ENCODE measurements around the gene IFNL4. TPM values are rescaled to one million over a fixed set of nuclear protein-coding genes. Genes with fewer than 3 reads are reported as not detected.

IFNL4 gene
- total RNA-seq, 1 experiment from 2014 or later = not detected

DNA sequence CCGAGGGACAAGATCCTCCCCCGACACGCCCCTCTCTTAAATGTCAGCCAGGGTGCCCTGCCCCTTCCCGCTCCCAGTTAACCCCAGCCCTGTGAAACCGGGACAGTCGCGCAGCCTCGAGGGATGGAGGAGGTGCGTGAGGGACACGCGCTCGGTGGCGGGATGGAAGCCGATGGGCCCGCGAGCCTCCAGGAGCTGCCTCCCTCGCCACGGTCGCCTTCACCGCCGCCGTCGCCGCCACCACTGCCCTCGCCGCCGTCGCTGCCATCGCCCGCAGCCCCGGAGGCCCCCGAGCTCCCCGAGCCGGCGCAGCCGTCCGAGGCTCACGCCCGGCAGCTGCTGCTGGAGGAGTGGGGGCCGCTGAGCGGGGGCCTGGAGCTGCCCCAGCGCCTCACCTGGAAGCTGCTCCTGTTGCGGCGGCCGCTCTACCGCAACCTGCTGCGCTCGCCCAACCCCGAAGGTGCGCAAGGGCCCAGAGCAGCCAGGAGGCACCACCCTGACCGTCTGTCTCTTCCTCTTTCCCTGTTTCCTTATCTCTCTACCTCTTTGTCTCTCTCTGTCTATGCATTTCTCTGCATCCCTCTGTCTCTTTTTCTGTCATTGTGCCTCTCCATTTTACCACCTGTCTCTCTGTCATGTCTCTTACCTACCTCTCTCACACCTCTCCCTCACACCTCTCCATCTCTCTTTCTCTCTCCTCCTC is 51.6 kb downstream of the IFNL4 start, which contains the start of gene NCCRP1:
TSS of gene NCCRP1 (plus strand) at position 105 of the 703 bp plus-strand sequence. CDS start at position 124, 19 bp downstream.
- no TSS peak for BruUV-seq (replicated peaks)
- TF ChIP-seq, protein P1, sequence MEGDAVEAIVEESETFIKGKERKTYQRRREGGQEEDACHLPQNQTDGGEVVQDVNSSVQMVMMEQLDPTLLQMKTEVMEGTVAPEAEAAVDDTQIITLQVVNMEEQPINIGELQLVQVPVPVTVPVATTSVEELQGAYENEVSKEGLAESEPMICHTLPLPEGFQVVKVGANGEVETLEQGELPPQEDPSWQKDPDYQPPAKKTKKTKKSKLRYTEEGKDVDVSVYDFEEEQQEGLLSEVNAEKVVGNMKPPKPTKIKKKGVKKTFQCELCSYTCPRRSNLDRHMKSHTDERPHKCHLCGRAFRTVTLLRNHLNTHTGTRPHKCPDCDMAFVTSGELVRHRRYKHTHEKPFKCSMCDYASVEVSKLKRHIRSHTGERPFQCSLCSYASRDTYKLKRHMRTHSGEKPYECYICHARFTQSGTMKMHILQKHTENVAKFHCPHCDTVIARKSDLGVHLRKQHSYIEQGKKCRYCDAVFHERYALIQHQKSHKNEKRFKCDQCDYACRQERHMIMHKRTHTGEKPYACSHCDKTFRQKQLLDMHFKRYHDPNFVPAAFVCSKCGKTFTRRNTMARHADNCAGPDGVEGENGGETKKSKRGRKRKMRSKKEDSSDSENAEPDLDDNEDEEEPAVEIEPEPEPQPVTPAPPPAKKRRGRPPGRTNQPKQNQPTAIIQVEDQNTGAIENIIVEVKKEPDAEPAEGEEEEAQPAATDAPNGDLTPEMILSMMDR (conservative IDR thresholded peaks at IDR 0.05) = no peak
- no peak for TF ChIP-seq EZH2 (IDR thresholded peaks at IDR 0.05; ENCODE audit: low read depth)
- Histone ChIP-seq H3K79me2 (ENCODE audit: low read depth) (no peaks in the 10 kb centered on the region), H3K4me2 (peak within 1 kb of the TSS; percentile 73), H3K27me3 (ENCODE audit: insufficient read depth, low read depth) (no peaks in the 10 kb centered on the region), H3K4me3 (peak within 1 kb of the TSS; percentile 47), H3K9me2 (ENCODE audit: insufficient read depth) (no peaks in the 10 kb centered on the region), H3K9me3 (ENCODE audit: insufficient read depth, low read depth) (no peaks in the 10 kb centered on the region), H2AFZ (peak within 1 kb of the TSS; percentile 47), H4K20me1 (ENCODE audit: insufficient read depth) (no peaks in the 10 kb centered on the region), H3K4me1 (replicated peaks; ENCODE audit: insufficient read depth) (peaks cover 56% of the 10 kb centered on the region), H3K36me3 (ENCODE audit: low read depth) (no peaks in the 10 kb centered on the region), H3K27ac (peak within 1 kb of the TSS; percentile 65), H3F3A (ENCODE audit: insufficient read depth, low read depth) (peaks cover 36% of the 10 kb centered on the region)
- peak; percentile 46 to 54 for DNase-seq
- intact Hi-C loops (cut with micrococcal nuclease; ENCODE audit: unreplicated experiment) = loop anchor here (2.0 kb wide), 1 partner anchor 74 kb away; no protein-coding TSS in a partner anchor
- ChIA-PET CTCF (no interaction called here), POLR2A (ENCODE audit: unreplicated experiment) (no interaction called here)

DNA sequence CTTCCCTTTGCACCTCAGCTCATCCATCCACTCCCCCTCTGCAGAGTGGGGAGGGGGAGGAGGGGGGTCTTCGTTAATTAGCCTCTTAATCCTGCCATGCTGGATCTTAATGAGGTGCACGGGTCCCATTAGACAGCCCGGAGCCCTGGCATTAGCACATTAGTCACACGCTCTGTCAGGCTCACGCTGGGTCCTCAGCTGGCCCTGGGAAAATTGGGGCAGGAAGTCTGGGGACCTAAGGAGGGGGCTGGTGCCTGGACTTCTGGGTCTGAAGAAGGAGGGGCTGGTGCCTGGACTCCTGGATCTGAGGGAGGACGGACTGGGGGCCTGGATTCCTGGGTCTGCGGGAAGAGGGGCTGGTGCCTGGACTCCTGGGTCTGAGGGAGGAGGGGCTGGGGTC is 52.3 kb downstream of the IFNL4 start:
- Histone ChIP-seq H3K4me1 (replicated peaks; ENCODE audit: insufficient read depth) (peaks cover 56% of the 10 kb centered on the region), H3K9me2 (ENCODE audit: insufficient read depth) (no peaks in the 10 kb centered on the region), H3K4me2 (peak overlapping the region; percentile 73), H3K36me3 (ENCODE audit: low read depth) (no peaks in the 10 kb centered on the region), H2AFZ (peak overlapping the region; percentile 47; the same call in 1 of the 2 replicates), H3F3A (ENCODE audit: insufficient read depth, low read depth) (peaks cover 36% of the 10 kb centered on the region), H3K4me3 (peak overlapping the region; percentile 47; the same call in 1 of the 2 replicates), H3K9me3 (ENCODE audit: insufficient read depth, low read depth) (no peaks in the 10 kb centered on the region), H4K20me1 (ENCODE audit: insufficient read depth) (no peaks in the 10 kb centered on the region), H3K79me2 (ENCODE audit: low read depth) (no peaks in the 10 kb centered on the region), H3K27me3 (ENCODE audit: insufficient read depth, low read depth) (no peaks in the 10 kb centered on the region), H3K27ac (peak overlapping the region; percentile 65)
- TF ChIP-seq, protein P1 (conservative IDR thresholded peaks at IDR 0.05) = no peak
- TF ChIP-seq EZH2 (IDR thresholded peaks at IDR 0.05; ENCODE audit: low read depth) = no peak
- no peak for DNase-seq
- CTCF ChIA-PET = interaction anchor here (0.6 kb wide), 1 partner anchor 216 kb away, joined by 3 read pairs; the partner anchor contains the start of gene PLEKHG2
- POLR2A ChIA-PET (ENCODE audit: unreplicated experiment) = no interaction called here
- no TSS peak for BruUV-seq (replicated peaks)
- intact Hi-C loops (cut with micrococcal nuclease; ENCODE audit: unreplicated experiment) = loop anchor here (2.0 kb wide), 1 partner anchor 74 kb away; no protein-coding TSS in a partner anchor

Other genes with a start within 250 kb of the IFNL4 start
- gene FBXO27, start 216.3 kb downstream of the IFNL4 start, total RNA-seq (2021) = 48.5 and 88.9 TPM in 2 replicates
- 3.8 and 5.4 TPM in 2 replicates for gene ACP7, start 164.5 kb downstream of the IFNL4 start, total RNA-seq (2021)
- 77.8 and 90.2 TPM in 2 replicates for gene PAK4, start 123.1 kb downstream of the IFNL4 start, total RNA-seq (2021)
- 22.7 and 23.2 TPM in 2 replicates for gene NCCRP1, start 51.9 kb downstream of the IFNL4 start, total RNA-seq (2021)
- gene SYCN, start 44.6 kb downstream of the IFNL4 start, total RNA-seq (2021) = not detected in 2 replicates
- gene IFNL3, start 3.9 kb downstream of the IFNL4 start, total RNA-seq (2021) = not detected in 2 replicates
- not detected in 2 replicates for gene IFNL2, start 19.5 kb upstream of the IFNL4 start, total RNA-seq (2021)
- gene IFNL1, start 47.6 kb upstream of the IFNL4 start, total RNA-seq (2021) = not detected in 2 replicates
- 2.3 and 4.0 TPM in 2 replicates for gene LRFN1, start 72.0 kb upstream of the IFNL4 start, total RNA-seq (2021)
- 0.78 TPM in 1 of 2 replicates, not detected in the other for gene GMFG, start 87.2 kb upstream of the IFNL4 start, total RNA-seq (2021)
- 152 and 163 TPM in 2 replicates for gene SAMD4B, start 93.6 kb upstream of the IFNL4 start, total RNA-seq (2021)
- gene PAF1, start 142.2 kb upstream of the IFNL4 start, total RNA-seq (2021) = 54.3 and 61.1 TPM in 2 replicates
- 18.6 and 30.9 TPM in 2 replicates for gene MED29, start 142.5 kb upstream of the IFNL4 start, total RNA-seq (2021)
- gene ZFP36, start 158.0 kb upstream of the IFNL4 start, total RNA-seq (2021) = 31.0 and 36.3 TPM in 2 replicates
- gene PLEKHG2, start 163.8 kb upstream of the IFNL4 start, total RNA-seq (2021) = 26.1 and 32.1 TPM in 2 replicates
- gene RPS16, start 187.1 kb upstream of the IFNL4 start, total RNA-seq (2021) = 2,510 and 2,860 TPM in 2 replicates
- 99.7 and 118 TPM in 2 replicates for gene SUPT5H, start 196.7 kb upstream of the IFNL4 start, total RNA-seq (2021)
- gene TIMM50, start 232.0 kb upstream of the IFNL4 start, total RNA-seq (2021) = 85.5 and 95.9 TPM in 2 replicates